Activated naive CD8-positive, alpha-beta T cell treated with anti-CD3 and anti-CD28 coated beads, Interleukin-2, amount 10 ng/mL, durations not matched to agents 7 days and 5 days (primary cell): ENCODE results near the gene STRA6. TPM values are rescaled to one million over a fixed set of nuclear protein-coding genes. Genes with fewer than 3 reads are reported as not detected.

ENCODE experiments used
- ATAC-seq: fragments of 150-1000 bp; cut with Tn5 transposase; one replicate; pipeline ENCODE4 v1.10.0; 2021; ENCODE audit warnings: low read depth, moderate library complexity
- POLR2A ChIA-PET: fragments of 350-600 bp; sonication (Branson Sonifier 250); formaldehyde crosslinking; loops from one replicate; lab custom pipeline; 2021; ENCODE audit warnings: antibody characterized with exemption; lab: Charles Lee
- DNase-seq: peaks from one replicate; pipeline ENCODE4 v3.0.0; 2021
- H3K27ac Mint-ChIP-seq: one replicate; pipeline ENCODE4 v1.8.0; 2022; ENCODE audit warnings: mild to moderate bottlenecking, mixed read lengths
- H3K27me3 Mint-ChIP-seq: one replicate; pipeline ENCODE4 v1.8.0; 2022; ENCODE audit warnings: mild to moderate bottlenecking, moderate library complexity, mixed read lengths
- H3K36me3 Mint-ChIP-seq: one replicate; pipeline ENCODE4 v1.8.0; 2021; ENCODE audit warnings: mild to moderate bottlenecking, mixed read lengths
- H3K4me1 Mint-ChIP-seq: one replicate; pipeline ENCODE4 v1.8.0; 2021; ENCODE audit warnings: mixed read lengths
- H3K4me3 Mint-ChIP-seq: one replicate; pipeline ENCODE4 v1.8.0; 2022; ENCODE audit warnings: mild to moderate bottlenecking, moderate library complexity, mixed read lengths
- H3K9me3 Mint-ChIP-seq: one replicate; pipeline ENCODE4 v1.8.0; 2021; ENCODE audit warnings: mixed read lengths
- total RNA-seq, 2 experiments: library from RNA; stranded (reverse); gene quantifications; one replicate each; pipeline ENCODE4 v1.2.3, GENCODE V29; 2021

STRA6 gene
- total RNA-seq, 2 experiments from 2014 or later, result not detected

- no peak within 1 kb of the TSS for H3K27ac Mint-ChIP-seq
- H3K4me1 Mint-ChIP-seq, result no peaks in the 10 kb centered on the region
- peaks cover 4% of the 10 kb centered on the region for H3K27me3 Mint-ChIP-seq
- no peaks in the 10 kb centered on the region for H3K36me3 Mint-ChIP-seq
- ATAC-seq (no peak), DNase-seq (no peak)
- H3K9me3 Mint-ChIP-seq, result no peaks in the 10 kb centered on the region
- H3K4me3 Mint-ChIP-seq, result no peak within 1 kb of the TSS
- POLR2A ChIA-PET, result no interaction called here
Observed at GRCh38 chr15:74235962-74236361, 33.4 kb upstream of the STRA6 start, which contains the start of gene CCDC33. Gene CCDC33 (plus strand): TSS chr15:74236326. CDS start chr15:74236720, 394 bp downstream.

GRCh38 chr15:74234598-74234875, 31.9 kb upstream of the STRA6 start:
- Mint-ChIP-seq H3K4me1 (no peaks in the 10 kb centered on the region), H3K27ac (no peak overlapping the region), H3K4me3 (no peak overlapping the region), H3K36me3 (no peaks in the 10 kb centered on the region), H3K27me3 (peaks cover 4% of the 10 kb centered on the region), H3K9me3 (no peaks in the 10 kb centered on the region)
- no peak for ATAC-seq
- DNase-seq, result no peak
- POLR2A ChIA-PET, result no interaction called here

GRCh38 chr15:74233851-74234597, 31.4 kb upstream of the STRA6 start:
- no peak for ATAC-seq
- no peaks in the 10 kb centered on the region for H3K4me1 Mint-ChIP-seq
- POLR2A ChIA-PET, result no interaction called here
- no peaks in the 10 kb centered on the region for H3K9me3 Mint-ChIP-seq
- no peak for DNase-seq
- no peak overlapping the region for H3K4me3 Mint-ChIP-seq
- peaks cover 4% of the 10 kb centered on the region for H3K27me3 Mint-ChIP-seq
- H3K27ac Mint-ChIP-seq, result no peak overlapping the region
- no peaks in the 10 kb centered on the region for H3K36me3 Mint-ChIP-seq

GRCh38 chr15:74233373-74233772, 30.8 kb upstream of the STRA6 start:
- no peak overlapping the region for H3K27ac Mint-ChIP-seq
- H3K4me1 Mint-ChIP-seq, result no peaks in the 10 kb centered on the region
- peaks cover 4% of the 10 kb centered on the region for H3K27me3 Mint-ChIP-seq
- no peaks in the 10 kb centered on the region for H3K36me3 Mint-ChIP-seq
- H3K9me3 Mint-ChIP-seq, result no peaks in the 10 kb centered on the region
- H3K4me3 Mint-ChIP-seq, result no peak overlapping the region
- DNase-seq (no peak), ATAC-seq (no peak)
- POLR2A ChIA-PET, result no interaction called here

GRCh38 chr15:74231475-74231874, 28.9 kb upstream of the STRA6 start:
- POLR2A ChIA-PET, result interaction anchor here (1.3 kb wide), 1 partner anchor 37 kb away, joined by 3 read pairs; no protein-coding TSS in a partner anchor
- no peaks in the 10 kb centered on the region for H3K36me3 Mint-ChIP-seq
- no peaks in the 10 kb centered on the region for H3K9me3 Mint-ChIP-seq
- H3K4me1 Mint-ChIP-seq, result no peaks in the 10 kb centered on the region
- no peak for ATAC-seq
- H3K27me3 Mint-ChIP-seq, result peaks cover 3% of the 10 kb centered on the region
- no peak for DNase-seq
- H3K27ac Mint-ChIP-seq, result no peak overlapping the region
- H3K4me3 Mint-ChIP-seq, result no peak overlapping the region

GRCh38 chr15:74229686-74230085, 27.1 kb upstream of the STRA6 start:
- Mint-ChIP-seq H3K36me3 (no peaks in the 10 kb centered on the region), H3K9me3 (no peaks in the 10 kb centered on the region), H3K4me1 (no peaks in the 10 kb centered on the region), H3K4me3 (no peak overlapping the region), H3K27me3 (peaks cover 3% of the 10 kb centered on the region), H3K27ac (no peak overlapping the region)
- POLR2A ChIA-PET, result no interaction called here
- DNase-seq (no peak), ATAC-seq (no peak)

GRCh38 chr15:74228723-74229081, 26.1 kb upstream of the STRA6 start:
- ATAC-seq, result no peak
- H3K27me3 Mint-ChIP-seq, result peaks cover 8% of the 10 kb centered on the region
- no peaks in the 10 kb centered on the region for H3K36me3 Mint-ChIP-seq
- POLR2A ChIA-PET, result no interaction called here
- no peaks in the 10 kb centered on the region for H3K9me3 Mint-ChIP-seq
- no peak overlapping the region for H3K4me3 Mint-ChIP-seq
- DNase-seq, result no peak
- H3K27ac Mint-ChIP-seq, result no peak overlapping the region
- no peaks in the 10 kb centered on the region for H3K4me1 Mint-ChIP-seq

GRCh38 chr15:74227968-74228722, 25.6 kb upstream of the STRA6 start:
- POLR2A ChIA-PET, result no interaction called here
- H3K36me3 Mint-ChIP-seq, result no peaks in the 10 kb centered on the region
- peaks cover 1% of the 10 kb centered on the region for H3K4me1 Mint-ChIP-seq
- H3K4me3 Mint-ChIP-seq, result no peak overlapping the region
- DNase-seq (no peak), ATAC-seq (no peak)
- no peak overlapping the region for H3K27ac Mint-ChIP-seq
- H3K9me3 Mint-ChIP-seq, result no peaks in the 10 kb centered on the region
- H3K27me3 Mint-ChIP-seq, result peaks cover 14% of the 10 kb centered on the region

GRCh38 chr15:74226761-74227540, 24.4 kb upstream of the STRA6 start:
- ATAC-seq, result no peak
- no peak overlapping the region for H3K4me3 Mint-ChIP-seq
- H3K27me3 Mint-ChIP-seq, result peaks cover 23% of the 10 kb centered on the region
- no peak overlapping the region for H3K27ac Mint-ChIP-seq
- no peaks in the 10 kb centered on the region for H3K9me3 Mint-ChIP-seq
- H3K4me1 Mint-ChIP-seq, result peaks cover 1% of the 10 kb centered on the region
- DNase-seq, result no peak
- POLR2A ChIA-PET, result no interaction called here
- H3K36me3 Mint-ChIP-seq, result no peaks in the 10 kb centered on the region

GRCh38 chr15:74225928-74226327, 23.3 kb upstream of the STRA6 start:
- DNase-seq (no peak), ATAC-seq (no peak)
- Mint-ChIP-seq H3K4me3 (no peak overlapping the region), H3K9me3 (no peaks in the 10 kb centered on the region), H3K36me3 (no peaks in the 10 kb centered on the region), H3K27me3 (peaks cover 30% of the 10 kb centered on the region), H3K27ac (no peak overlapping the region), H3K4me1 (peaks cover 1% of the 10 kb centered on the region)
- POLR2A ChIA-PET, result no interaction called here

- ATAC-seq, result no peak
- peaks cover 1% of the 10 kb centered on the region for H3K4me1 Mint-ChIP-seq
- H3K27ac Mint-ChIP-seq, result no peak overlapping the region
- no peak overlapping the region for H3K4me3 Mint-ChIP-seq
- H3K27me3 Mint-ChIP-seq, result peaks cover 30% of the 10 kb centered on the region
- DNase-seq, result no peak
- no peaks in the 10 kb centered on the region for H3K36me3 Mint-ChIP-seq
- no peaks in the 10 kb centered on the region for H3K9me3 Mint-ChIP-seq
- POLR2A ChIA-PET, result no interaction called here
Observed at GRCh38 chr15:74222240-74223119, 19.9 kb upstream of the STRA6 start.

GRCh38 chr15:74221399-74222239, 19.0 kb upstream of the STRA6 start:
- Mint-ChIP-seq H3K4me1 (peaks cover 1% of the 10 kb centered on the region), H3K27me3 (peaks cover 27% of the 10 kb centered on the region), H3K4me3 (no peak overlapping the region), H3K9me3 (no peaks in the 10 kb centered on the region), H3K36me3 (no peaks in the 10 kb centered on the region), H3K27ac (no peak overlapping the region)
- POLR2A ChIA-PET, result no interaction called here
- DNase-seq (no peak), ATAC-seq (no peak)
